22Rv1 (cell line): Measurements from ENCODE around the gene DCUN1D3.

Experiments used
- ZFX ChIP-seq: fragments of 450-650 bp; IDR thresholded peaks from 2 replicates; pipeline ENCODE4 v1.6.1; 2017; ENCODE audit warnings: antibody characterized with exemption, borderline replicate concordance
- TF ChIP-seq, protein P1 (sequence below): fragments of 450-650 bp; IDR thresholded peaks from 2 replicates; pipeline ENCODE4 v1.5.1; 2017; ENCODE audit warnings: mild to moderate bottlenecking

DNA sequence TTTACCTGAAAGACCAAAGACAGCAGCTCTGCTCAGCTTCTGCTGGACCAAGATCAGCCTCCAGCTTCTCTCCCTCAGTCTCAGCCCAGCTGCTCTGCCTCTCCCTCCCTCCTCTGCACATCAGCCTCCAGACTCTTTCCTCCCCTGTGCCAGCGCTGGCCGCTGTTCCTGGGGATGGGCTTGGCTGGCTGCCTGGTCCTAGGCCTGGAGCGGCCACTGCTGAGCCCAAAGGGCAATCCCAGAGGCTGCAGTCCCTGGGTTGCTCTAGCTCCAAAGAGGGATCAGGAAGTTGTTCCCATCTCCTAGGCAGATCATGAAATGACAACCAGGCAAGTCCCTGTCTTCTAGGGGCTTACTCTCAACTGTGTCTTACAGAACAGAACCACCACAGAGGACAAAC, 31.3 kb downstream of the DCUN1D3 start:
- TF ChIP-seq, protein P1, sequence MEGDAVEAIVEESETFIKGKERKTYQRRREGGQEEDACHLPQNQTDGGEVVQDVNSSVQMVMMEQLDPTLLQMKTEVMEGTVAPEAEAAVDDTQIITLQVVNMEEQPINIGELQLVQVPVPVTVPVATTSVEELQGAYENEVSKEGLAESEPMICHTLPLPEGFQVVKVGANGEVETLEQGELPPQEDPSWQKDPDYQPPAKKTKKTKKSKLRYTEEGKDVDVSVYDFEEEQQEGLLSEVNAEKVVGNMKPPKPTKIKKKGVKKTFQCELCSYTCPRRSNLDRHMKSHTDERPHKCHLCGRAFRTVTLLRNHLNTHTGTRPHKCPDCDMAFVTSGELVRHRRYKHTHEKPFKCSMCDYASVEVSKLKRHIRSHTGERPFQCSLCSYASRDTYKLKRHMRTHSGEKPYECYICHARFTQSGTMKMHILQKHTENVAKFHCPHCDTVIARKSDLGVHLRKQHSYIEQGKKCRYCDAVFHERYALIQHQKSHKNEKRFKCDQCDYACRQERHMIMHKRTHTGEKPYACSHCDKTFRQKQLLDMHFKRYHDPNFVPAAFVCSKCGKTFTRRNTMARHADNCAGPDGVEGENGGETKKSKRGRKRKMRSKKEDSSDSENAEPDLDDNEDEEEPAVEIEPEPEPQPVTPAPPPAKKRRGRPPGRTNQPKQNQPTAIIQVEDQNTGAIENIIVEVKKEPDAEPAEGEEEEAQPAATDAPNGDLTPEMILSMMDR: no peak
- no peak for TF ChIP-seq ZFX
